Daoy (cell line): Measurements from ENCODE around the gene GRHL3. TPM values are rescaled to one million over a fixed set of nuclear protein-coding genes. Genes with fewer than 3 reads are reported as not detected.

Experiments used
- DNase-seq: peaks from one replicate; pipeline ENCODE4 v3.0.0-alpha.2; 2015; ENCODE audit warnings: low read depth
- total RNA-seq: library from RNA; depleted of rRNA; stranded (reverse); fragments of >200 nt; shearing (Covaris generic); gene quantifications from 2 replicates; pipeline ENCODE4 v1.2.3, GENCODE V29; 2014

Gene GRHL3
- total RNA-seq, 1 experiment from 2014 or later, result not detected

DNA sequence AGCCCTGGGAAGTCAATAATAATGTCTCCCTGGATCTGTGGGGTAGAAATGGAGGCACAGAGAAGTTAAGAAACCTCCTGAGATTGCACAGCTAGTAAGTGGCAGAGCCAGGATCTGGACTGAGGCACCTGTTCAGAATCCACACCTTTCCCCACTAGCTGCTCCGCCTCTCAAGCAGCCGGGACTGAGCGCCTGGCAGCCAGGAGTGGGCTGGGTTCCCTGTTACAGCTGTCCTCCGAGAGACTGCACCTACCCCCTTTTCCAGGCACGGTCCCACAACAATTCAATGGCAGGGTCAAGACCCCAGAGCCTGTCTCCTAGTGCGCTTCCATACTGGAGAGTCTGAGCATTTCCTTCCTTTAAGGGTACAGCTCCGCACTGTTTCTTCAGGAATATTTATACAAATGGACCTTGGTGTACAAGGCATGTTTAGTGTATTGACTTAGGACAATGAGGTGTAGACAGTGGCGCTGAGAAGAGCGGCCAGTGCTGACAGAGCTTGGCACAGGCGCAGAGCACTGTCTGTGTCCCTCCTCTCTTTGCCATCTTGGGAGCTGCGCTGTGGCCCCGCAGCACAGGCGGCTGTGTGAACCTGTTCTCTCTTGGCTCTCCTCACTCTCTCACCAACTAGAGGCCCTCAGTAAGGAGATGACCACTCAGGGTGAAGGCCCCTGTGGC, 24.4 kb downstream of the GRHL3 start:
- no peak for DNase-seq

DNA sequence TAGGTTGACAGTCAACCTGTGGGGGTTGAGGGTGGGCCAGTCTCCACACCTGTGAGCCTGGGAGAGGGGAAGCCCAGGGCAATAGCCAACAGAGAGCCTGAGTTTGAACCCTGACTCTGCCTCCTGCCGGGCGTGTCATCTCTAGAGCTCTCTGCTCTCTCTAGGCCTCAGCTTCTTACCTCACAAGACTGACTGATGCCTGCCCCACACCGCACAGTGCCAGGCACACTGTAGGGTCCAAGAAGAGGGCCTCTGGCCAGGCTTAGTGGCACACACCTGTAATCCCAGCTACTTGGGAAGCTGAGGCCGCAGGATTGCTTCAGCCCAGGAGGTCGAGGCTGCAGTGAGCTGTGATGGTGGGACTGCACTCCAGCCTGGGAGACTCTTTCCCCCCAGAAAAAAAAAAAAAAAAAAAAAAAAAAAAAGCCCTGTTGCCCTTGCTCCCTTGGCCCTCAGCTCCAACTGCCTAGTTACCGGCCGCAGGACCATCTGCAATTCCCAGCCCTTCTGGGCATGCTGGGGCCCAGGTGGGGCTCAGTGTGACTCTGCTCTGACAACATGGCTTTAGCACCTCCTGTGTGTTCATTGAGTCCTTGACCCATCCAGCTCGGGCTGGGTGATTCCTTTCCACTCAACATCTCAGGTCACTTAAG, 25.1 kb downstream of the GRHL3 start:
- DNase-seq, result no peak

DNA sequence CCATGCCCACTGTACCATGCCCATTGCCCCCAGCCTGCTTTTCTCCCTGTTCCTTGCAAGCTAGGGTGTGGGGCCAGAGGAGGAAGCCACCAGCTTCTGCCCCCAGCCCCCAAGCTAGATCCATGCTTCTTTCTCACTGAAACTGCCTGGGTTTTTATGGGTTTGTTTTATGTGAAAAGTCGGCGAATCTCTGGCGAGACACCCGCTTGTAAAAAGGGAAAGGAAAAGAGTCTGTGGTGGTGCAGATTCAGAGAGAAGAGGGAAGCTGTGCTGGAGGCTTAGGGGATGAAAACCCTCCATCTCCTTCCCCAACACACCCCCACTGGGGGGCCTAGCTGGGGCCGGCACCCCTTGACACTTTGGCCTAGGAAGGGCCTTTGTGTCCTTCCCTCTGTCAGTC, 26.2 kb downstream of the GRHL3 start:
- DNase-seq, result no peak

DNA sequence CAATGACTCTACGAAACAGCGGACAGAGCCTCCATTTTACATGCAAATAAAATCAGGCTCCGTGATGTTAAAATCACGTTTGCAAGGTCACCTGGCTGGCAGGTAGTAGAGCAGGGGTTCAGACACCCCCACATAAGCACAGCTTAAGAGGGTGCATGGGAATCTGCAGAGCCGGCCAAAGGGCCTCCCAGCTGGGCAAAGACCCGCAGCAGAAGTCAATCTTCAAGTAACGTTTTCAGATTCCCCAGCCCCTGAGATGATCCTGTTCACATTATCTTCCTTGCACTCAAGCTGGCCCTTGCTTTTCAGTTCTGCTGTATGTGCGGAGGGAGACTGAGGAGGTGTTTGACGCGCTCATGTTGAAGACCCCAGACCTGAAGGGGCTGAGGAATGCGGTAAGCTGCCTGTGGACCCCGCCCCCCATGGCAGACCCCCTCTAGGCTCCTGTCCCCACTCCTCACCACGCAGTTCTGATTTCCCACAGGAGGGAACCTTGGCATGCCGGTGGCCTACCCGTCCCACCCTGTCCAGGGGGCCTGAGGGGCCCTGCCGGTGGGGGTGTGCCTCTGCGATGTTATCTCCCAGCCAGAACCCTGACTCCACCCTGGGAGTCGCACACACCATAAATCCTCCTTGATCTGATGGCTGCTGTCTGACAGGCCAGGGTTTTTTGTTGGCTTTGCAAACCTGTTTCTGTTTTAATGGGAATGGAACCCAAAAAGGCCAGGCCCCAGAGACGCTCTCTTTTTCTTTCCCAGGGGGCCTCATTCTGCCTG, 28.2 kb downstream of the GRHL3 start:
- no peak for DNase-seq

DNA sequence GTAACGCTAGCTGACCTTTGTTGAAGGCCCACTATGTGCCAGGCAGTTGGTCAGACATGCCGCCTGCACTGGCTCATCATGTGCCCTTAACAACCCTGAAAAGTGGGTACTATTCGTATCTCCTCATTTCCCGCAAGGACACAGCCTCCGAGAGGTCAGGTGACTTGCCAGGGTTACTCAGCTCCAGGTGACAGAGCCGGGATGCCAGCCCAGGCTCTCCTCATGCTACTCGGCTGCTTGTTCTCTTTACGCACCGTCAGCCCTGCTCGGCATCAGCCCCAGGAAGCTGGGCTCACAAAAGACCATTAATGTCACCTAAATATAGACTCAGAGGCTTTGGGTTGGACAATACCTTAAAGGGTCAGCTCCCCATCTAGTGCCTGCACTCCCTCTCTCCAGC, 29.0 kb downstream of the GRHL3 start:
- DNase-seq, result no peak

DNA sequence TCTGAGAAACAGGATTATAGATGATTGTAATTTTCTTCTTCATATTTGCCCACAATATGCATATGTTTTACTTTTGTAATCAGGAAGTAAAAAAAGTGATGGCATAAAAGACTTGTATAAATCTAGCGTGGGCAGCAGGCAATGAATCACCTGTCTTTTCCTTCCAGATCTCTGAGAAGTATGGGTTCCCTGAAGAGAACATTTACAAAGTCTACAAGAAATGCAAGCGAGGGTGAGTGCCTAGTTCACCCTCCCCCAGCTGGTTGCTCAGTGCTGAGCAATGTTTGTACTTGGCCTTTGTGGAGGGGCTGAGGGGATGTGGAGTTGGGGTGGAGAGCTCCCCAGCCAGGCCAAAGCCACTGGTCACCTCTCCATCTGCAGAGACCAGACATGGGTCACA, 30.7 kb downstream of the GRHL3 start:
- no peak for DNase-seq

DNA sequence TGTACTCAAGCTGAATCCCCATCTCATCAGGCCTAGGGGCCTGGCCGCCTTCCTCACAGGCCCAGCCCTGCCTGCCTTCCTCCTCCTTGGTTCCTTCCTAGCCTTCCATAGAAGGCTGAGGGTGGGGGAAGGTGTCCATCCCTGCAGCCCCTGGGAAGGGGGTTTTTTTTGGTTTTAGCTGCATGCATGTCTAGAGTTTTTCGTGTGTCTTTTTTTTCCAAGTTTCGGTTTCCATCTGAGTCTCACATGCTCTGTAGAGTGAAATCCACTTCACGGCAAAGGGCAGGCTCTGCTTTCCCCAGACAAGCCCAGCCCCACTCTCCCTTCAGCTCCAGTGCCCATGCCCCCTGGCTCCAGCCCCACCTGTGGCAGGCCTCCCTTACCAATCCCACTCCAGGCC, 32.1 kb downstream of the GRHL3 start:
- DNase-seq, result no peak

DNA sequence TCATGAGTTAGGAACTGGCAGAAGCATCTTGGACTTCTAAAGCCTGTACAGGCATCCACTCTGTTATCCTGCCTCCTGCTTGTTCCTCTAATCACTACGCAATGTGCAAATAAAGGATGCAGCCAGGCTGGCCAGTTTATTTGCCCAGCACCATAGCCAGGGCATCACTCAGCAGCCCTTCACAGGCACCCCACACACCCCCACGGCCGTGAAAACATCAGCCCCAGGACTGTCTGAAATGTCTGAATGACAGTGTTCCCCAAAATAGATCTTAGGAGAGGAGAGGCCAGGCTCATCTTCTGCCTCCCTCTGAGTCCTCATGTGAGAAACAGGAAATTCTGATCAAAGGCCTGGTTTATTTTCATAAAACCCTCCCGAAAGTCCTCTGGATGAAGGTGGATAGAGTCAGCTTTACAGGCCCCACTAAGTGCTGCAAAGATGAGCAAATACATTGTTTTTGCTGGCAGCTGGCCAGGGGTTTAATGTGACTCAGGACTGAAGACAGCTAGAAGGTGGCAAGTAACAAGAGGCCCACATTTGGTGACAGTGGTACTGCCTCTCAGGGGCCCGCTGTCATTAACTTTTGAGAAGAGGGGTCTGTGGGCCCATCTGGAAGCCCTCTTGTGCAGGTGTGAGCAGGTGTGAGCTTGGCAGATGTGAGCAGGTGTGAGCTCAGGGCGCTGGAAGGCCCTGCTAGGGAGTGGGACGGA, 32.9 kb downstream of the GRHL3 start:
- peak; percentile 73 for DNase-seq

DNA sequence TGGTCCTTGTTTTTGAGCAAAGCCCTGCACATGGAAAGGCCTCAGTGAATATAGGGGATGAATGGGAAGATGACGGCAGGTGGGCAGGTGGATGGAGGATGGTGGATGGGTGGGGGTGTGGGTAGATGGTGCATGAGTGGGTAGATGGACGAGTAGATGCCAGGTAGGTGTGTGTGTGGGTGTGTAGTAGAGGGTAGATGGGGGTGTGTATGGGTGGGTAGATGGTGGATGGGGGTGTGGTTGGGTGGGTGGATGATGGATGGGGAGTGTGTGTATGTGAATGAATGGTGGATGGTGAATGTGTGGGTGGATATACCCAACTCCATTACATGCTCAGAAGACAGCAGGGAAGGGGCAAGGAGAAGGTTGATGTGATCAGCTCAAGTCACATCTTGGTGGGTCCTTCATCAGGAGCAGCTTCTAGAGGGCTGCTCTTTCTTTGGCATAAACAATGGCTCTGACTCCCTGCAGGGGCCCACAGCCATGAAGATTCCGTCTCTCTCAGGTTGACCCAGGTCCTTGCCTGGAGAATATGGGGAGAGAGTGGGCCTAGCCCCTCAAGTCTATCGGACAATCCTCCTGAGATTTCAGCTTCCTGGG, 34.2 kb downstream of the GRHL3 start:
- no peak for DNase-seq

DNA sequence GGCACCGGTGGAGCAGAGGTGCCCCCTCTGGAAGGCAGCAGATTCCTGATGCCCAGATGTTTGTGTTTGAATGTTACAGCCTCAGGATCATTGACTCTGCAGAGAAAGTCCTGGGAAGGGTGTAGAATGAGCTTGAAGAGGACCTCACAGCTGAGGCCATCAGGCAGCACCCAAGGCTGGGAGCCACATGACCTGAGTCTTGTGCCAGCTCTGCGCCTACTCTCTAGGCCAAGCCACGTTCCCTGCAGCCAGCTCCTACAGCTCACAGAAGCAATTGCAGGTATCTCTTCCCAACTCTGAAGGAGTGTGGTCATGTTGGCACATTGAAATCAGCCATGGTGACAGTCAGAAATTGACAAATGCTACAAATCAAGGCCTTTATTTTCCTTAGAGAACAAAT, 36.3 kb downstream of the GRHL3 start:
- DNase-seq, result no peak

DNA sequence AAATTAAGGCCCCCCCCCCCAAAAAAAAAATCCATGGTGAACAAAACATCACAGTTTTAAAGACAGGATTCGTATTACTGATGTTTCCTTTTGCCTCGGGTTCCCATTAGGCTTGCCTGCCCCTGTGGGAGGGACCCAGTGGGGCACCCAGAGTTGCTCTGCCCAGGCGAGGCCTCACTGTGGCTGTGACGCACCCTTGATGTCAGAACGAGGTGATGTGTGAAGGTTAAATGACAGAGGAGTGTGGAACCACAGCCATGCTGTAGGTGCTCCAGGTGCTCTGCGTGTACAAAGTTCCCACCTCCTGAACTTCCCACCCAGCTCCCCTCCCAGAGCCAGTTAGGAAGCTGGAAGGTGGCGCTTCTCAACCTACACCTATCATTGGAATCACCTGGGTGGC, 37.9 kb downstream of the GRHL3 start:
- DNase-seq, result no peak

DNA sequence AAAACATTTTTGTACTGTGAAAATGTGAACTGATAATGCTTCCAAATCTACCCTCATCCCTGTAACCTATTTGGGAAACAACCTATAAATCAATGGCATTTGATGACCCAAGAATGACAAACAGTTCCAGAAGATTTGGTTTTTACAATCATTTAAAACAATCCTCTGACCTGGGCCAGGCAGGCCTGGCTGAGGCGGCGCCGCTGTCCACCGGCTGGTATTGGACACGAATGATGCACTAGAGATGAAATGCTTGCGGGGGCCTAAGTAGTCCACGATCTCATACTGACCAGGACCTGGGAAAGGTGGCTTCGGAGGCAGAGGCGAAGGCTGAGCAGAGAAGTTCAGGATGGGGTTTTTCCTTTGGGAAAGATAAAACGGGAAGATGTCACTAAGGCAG, 41.5 kb downstream of the GRHL3 start:
- DNase-seq, result no peak

DNA sequence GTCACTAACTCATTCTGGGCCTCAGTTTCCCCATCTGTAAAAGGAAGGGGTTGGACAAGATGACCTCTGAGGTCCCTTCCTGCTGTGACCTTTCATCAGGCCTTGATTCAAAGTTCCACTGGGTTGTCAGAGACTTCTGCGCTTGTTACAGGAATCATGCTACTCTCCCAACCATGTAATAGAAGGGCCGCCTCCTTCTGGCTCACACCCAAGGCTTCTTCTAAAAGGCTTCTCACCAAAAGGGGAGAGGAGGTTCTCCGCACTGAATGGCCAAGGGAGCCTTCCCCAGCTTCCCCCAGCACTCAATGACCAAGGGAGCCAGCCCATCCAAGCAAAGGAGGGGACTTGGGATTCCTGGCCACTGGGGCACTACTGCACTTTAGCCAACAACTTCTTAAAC, 42.7 kb downstream of the GRHL3 start:
- no peak for DNase-seq

DNA sequence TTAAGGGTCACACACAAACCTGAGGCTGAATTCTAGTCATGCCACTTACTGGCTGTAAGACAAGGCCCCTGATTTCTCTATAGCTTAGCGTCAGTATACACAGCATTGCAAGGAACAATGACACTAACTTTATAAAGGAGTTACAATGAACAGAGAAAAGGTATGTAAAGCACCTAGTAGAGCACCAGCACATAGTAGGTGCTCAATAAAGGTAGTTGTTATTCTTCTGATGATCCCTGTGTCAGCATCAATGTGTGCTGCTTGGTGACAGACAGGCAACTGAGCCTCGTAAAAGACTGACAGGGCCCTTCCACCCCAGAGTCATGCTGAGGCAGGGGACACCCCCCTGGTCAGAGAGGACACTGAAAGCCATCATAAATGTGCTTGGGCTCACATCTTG, 43.2 kb downstream of the GRHL3 start:
- no peak for DNase-seq

DNA sequence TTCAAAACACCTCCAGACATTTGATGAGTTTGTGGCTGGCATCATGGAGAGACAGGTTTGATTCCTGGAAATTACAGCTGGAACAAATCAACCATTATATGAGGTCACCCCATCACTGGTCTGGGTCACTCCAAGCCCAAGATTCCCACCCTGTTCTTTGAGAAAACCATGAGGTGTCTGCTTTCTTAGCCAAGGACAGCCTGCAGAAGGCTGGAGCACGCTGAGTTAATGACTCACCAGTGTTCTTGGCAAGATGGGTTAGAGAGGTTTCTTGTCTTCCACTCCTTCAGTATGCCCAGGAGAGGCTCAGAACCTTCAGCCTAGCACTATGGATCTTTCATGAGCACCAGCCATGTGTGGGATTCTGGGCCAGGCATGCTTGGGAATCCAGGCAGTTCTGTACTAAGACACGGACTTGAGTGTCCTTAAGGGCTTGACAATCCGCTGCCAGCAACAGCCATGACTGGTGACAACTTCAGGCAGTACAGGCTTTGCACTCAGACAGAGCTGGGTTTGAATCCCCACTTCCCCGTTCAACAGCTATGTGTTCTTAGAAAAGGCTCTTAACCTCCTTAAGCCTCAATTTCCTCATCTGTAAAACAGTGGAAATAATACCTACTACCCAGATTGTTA, 43.9 kb downstream of the GRHL3 start:
- peak; percentile 76 for DNase-seq

DNA sequence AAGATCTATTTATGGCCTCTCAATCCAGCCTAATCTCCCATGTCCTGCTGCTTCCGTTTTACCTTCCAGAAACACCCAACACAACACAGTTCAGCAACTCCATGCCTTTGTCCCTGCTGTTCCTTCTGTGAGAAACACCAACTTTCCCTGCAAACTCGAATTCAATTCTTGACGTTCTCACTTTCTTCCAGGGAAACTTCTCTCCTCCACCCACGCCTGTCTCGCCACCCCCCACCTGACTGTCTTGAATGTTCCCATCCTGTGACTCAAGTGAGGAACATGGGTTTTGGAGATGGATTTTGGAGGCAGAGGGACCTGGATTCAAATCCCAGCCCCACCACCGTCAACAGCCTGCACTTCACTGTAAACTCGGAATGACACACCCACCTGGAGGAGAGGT, 44.8 kb downstream of the GRHL3 start:
- no peak for DNase-seq

DNA sequence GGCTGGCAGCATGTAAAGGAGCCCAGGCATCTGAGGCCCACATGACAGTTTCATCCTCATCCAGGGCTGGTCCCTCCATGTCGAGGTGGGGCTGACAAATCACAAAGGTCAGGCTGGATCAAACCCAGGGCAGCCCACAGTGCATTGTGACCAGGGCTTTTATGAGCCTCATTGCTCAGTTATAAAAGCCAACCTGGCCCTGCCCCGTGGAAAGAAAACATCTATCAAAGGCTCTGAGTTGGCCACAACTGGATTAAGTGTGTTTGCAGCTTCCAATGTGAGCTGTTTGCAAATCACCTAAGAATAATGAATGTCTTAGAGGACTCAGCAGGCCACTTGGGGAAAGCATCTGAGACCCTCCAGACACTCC, 45.4 kb downstream of the GRHL3 start:
- no peak for DNase-seq

DNA sequence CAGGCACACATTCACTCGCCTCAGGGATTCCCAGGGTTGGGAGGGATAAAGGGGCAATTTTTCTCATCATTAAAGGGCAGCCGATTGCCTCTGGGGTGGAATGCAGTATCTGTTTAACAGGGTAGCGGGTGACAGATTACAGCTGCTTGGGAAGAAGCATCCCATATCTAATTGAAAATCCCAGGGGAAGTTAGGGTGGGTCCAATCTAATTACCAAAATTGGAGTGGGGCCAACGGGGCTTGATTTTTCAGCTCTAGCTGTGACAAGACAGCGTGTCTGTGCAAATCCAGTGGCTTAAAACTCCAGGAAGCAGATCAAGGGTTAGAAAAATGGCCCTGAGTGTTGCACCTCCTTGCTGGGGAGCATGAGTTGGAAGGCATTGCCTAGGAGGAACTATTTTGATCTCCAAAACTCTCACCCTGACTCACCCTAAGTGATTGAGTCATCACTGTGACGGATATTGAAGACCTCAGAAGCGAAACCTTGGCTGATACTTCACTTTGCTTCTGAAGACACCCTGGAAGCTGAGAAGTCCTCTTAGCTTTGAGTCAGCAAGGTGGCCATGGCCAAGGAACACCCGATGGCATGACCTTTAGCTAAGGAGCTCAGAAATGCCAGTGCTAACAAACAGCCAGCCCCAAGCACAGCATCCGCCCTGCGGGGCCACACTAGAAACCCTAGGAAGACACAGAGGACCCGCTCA, 46.0 kb downstream of the GRHL3 start:
- peak; percentile 89 for DNase-seq

DNA sequence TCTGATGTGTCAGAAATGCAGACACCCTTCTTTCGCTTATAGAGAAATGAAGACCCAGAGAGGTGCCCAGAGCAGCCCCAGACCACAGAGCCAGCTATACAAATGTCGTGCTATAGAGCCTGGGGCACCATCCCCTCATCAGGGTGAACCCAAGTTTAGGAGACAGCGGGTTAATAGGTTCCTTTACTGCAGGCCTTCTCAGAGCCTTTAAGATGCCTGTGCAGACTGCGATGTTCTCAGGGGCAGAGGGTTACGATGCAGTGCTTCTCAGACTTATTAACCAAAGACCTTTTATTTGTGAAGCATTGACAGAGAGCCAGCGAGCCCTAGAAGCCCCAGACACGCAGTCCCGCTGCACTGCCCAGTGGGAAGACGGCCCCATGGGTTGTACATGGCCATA, 47.5 kb downstream of the GRHL3 start:
- DNase-seq, result no peak

DNA sequence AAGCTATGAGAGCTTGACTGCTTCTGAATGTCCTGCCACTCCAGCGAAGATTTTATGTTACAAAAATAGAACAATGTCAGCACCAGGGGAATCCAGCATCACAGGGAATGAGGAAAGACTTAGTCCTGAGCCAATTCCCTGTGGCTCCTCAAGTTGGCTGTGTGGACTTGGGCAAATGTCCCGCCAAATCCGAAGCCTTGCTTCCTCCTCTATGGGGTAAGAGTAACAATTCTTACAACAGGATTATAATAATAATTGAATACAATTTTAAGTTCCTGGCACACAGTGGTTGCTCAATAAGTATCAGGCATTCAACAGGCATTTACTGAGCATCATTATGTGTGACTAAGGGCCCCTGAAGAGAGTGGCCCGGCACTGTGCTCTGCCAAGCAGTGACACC, 50.0 kb downstream of the GRHL3 start:
- DNase-seq, result no peak

DNA sequence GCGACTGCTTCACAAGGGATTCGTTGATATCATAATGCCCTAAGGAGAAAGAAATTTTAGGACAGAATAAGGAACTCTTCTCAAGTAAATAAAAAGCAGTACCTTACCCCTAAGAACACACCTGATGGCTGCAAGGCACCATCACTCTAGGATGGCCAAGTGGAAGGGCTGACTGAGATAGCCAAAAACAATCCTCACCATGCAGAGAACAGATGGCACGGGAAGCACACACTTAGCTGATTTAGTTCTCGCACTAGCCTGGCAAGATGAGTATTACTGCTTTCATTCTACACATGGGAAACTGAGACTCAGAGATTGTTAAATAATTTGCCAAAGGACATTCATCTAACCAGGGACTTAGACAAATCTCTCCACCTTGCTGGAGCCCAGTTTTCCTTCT, 50.6 kb downstream of the GRHL3 start:
- DNase-seq, result no peak
